RWPE1 (cell line): ENCODE results near the gene TSPAN9.
A peak's percentile ranks its signal among the peaks of the same experiment; 100 is the strongest.

Experiments used
- CTCF ChIA-PET: fragments of 350-600 bp; sonication (Branson Sonifier 250); formaldehyde crosslinking; extraction: SDS; loops from one replicate; lab custom pipeline; 2021; lab: Yijun Ruan, JAX
- POLR2A ChIA-PET: fragments of 400-600 bp; formaldehyde crosslinking; extraction: SDS; loops from one replicate; lab custom pipeline; 2020; ENCODE audit warnings: antibody characterized with exemption; ENCODE audit not compliant: low non-redundant PET; lab: Yijun Ruan, JAX
- DNase-seq: peaks from one replicate; pipeline ENCODE4 v3.0.0; 2012; ENCODE audit warnings: low spot score
- H3K27ac ChIP-seq: fragments of 450-650 bp; 2 replicates; pipeline ENCODE4 v1.5.1; 2017
- CTCF ChIP-seq: fragments of 450-650 bp; conservative IDR thresholded peaks from 2 replicates; pipeline ENCODE4 v1.5.1; 2017; ENCODE audit warnings: low read depth, mild to moderate bottlenecking

The TSPAN9 gene

GRCh38 chr12:3040026-3040656, 37.0 kb upstream of the TSPAN9 start:
- DNase-seq = no peak
- CTCF ChIA-PET = interaction anchor here (0.6 kb wide), 1 partner anchor 72 kb away, joined by 3 read pairs; no protein-coding TSS in a partner anchor
- TF ChIP-seq CTCF = no peak
- POLR2A ChIA-PET = no interaction called here
- H3K27ac ChIP-seq = no peak overlapping the region

- no peak for TF ChIP-seq CTCF
- CTCF ChIA-PET = interaction anchor here (0.6 to 0.7 kb wide), 3 partner anchors 21 to 103 kb away, joined by 3 read pairs; no protein-coding TSS in a partner anchor
- no peak overlapping the region for H3K27ac ChIP-seq
- POLR2A ChIA-PET = no interaction called here
- no peak for DNase-seq
These were observed 36.3 kb upstream of the TSPAN9 start for GRCh38 chr12:3040663-3041544.

- TF ChIP-seq CTCF = peak; percentile 52
- peak; percentile 81 for DNase-seq
- H3K27ac ChIP-seq = no peak overlapping the region
- POLR2A ChIA-PET = no interaction called here
- CTCF ChIA-PET = interaction anchor here (0.6 to 0.7 kb wide), 3 partner anchors 20 to 1400 kb away, joined by 3 read pairs; no protein-coding TSS in a partner anchor
These were observed 35.5 kb upstream of the TSPAN9 start for GRCh38 chr12:3041558-3042164.

- no peak for DNase-seq
- POLR2A ChIA-PET = no interaction called here
- CTCF ChIA-PET = interaction anchor here (0.6 kb wide), 2 partner anchors 237 to 1399 kb away, joined by 3 read pairs; no protein-coding TSS in a partner anchor
These were observed 34.8 kb upstream of the TSPAN9 start for GRCh38 chr12:3042394-3042793.

GRCh38 chr12:3042826-3043225, 34.4 kb upstream of the TSPAN9 start:
- H3K27ac ChIP-seq = no peak overlapping the region
- CTCF ChIA-PET = interaction anchor here (0.6 kb wide), 1 partner anchor 236 kb away, joined by 3 read pairs; no protein-coding TSS in a partner anchor

More at GRCh38 chr12:3042394-3042793, 34.8 kb upstream of the TSPAN9 start:
- no peak for TF ChIP-seq CTCF
- H3K27ac ChIP-seq = no peak overlapping the region

More at GRCh38 chr12:3042826-3043225, 34.4 kb upstream of the TSPAN9 start:
- DNase-seq = no peak
- TF ChIP-seq CTCF = no peak
- POLR2A ChIA-PET = no interaction called here
